WTC11 (cell line): ENCODE data around the gene TSPAN9. TPM values are rescaled to one million over a fixed set of nuclear protein-coding genes. Genes with fewer than 3 reads are reported as not detected.

Experiments used
- ATAC-seq: fragments of 200-7000 bp; cut with Tn5 transposase; 2 replicates; pipeline ENCODE4 v1.10.0; 2021; ENCODE audit warnings: mild to moderate bottlenecking, moderate library complexity
- CTCF ChIA-PET: fragments of 300-600 bp; sonication (Branson Sonifier 250); formaldehyde crosslinking; loops from one replicate; lab custom pipeline; 2021; ENCODE audit warnings: antibody characterized with exemption; lab: Charles Lee
- POLR2A ChIA-PET: fragments of 350-600 bp; sonication (Branson Sonifier 250); formaldehyde crosslinking; loops from one replicate; lab custom pipeline; 2021; ENCODE audit warnings: antibody characterized with exemption; lab: Charles Lee
- DNase-seq: peaks from one replicate; pipeline ENCODE4 v3.0.0; 2021; ENCODE audit warnings: low spot score
- H3K27ac Mint-ChIP-seq: 2 replicates; pipeline ENCODE4 v1.8.0; 2021; ENCODE audit warnings: mixed read lengths
- H3K27me3 Mint-ChIP-seq: 2 replicates; pipeline ENCODE4 v1.8.0; 2021; ENCODE audit warnings: low read depth, mild to moderate bottlenecking, moderate library complexity, mixed read lengths
- H3K36me3 Mint-ChIP-seq: 2 replicates; pipeline ENCODE4 v1.8.0; 2021; ENCODE audit warnings: mixed read lengths
- H3K4me1 Mint-ChIP-seq: 2 replicates; pipeline ENCODE4 v1.8.0; 2022; ENCODE audit warnings: mixed read lengths
- H3K4me3 Mint-ChIP-seq: 2 replicates; pipeline ENCODE4 v1.8.0; 2021; ENCODE audit warnings: mild to moderate bottlenecking, moderate library complexity, mixed read lengths
- H3K9me3 Mint-ChIP-seq: 2 replicates; pipeline ENCODE4 v1.8.0; 2021; ENCODE audit warnings: mixed read lengths
- FOXK1 ChIP-seq: sonication (generic); formaldehyde crosslinking; IDR thresholded peaks from 2 replicates; pipeline ENCODE4 v1.8.0; 2022; ENCODE audit warnings: mild to moderate bottlenecking, moderate library complexity, missing genetic modification reagents
- GRHL2 ChIP-seq: fragments of 250-450 bp; sonication (Bioruptor Pico); IDR thresholded peaks from 2 replicates; pipeline ENCODE4 v1.8.0; 2022; ENCODE audit warnings: mild to moderate bottlenecking, moderate library complexity; ENCODE audit not compliant: insufficient replicate concordance, severe bottlenecking
- GTF2I ChIP-seq: fragments of 250-450 bp; sonication (Bioruptor Pico); conservative IDR thresholded peaks from 2 replicates; pipeline ENCODE4 v1.4.0; 2021; ENCODE audit warnings: mild to moderate bottlenecking
- IRF2 ChIP-seq: sonication (generic); formaldehyde crosslinking; IDR thresholded peaks from 2 replicates; pipeline ENCODE4 v1.8.0; 2022; ENCODE audit warnings: low read depth, missing genetic modification reagents, borderline replicate concordance
- KAT7 ChIP-seq: sonication (generic); formaldehyde crosslinking; IDR thresholded peaks from 2 replicates; pipeline ENCODE4 v1.8.1; 2023; ENCODE audit warnings: missing genetic modification reagents, mild to moderate bottlenecking, borderline replicate concordance
- NFE2L1 ChIP-seq: sonication (generic); formaldehyde crosslinking; IDR thresholded peaks from 2 replicates; pipeline ENCODE4 v1.8.1; 2023; ENCODE audit warnings: missing genetic modification reagents
- NR1H2 ChIP-seq: sonication (generic); formaldehyde crosslinking; IDR thresholded peaks from 2 replicates; pipeline ENCODE4 v1.9.0; 2021; ENCODE audit warnings: mild to moderate bottlenecking, moderate library complexity, missing genetic modification reagents
- NR3C1 ChIP-seq: sonication (generic); formaldehyde crosslinking; conservative IDR thresholded peaks from 2 replicates; pipeline ENCODE4 v1.8.1; 2023; ENCODE audit warnings: low read depth, mild to moderate bottlenecking, missing genetic modification reagents
- SMAD3 ChIP-seq: sonication (generic); formaldehyde crosslinking; IDR thresholded peaks from 2 replicates; pipeline ENCODE4 v1.8.0; 2022; ENCODE audit warnings: missing genetic modification reagents, mild to moderate bottlenecking, borderline replicate concordance
- ZNF121 ChIP-seq: sonication (generic); formaldehyde crosslinking; IDR thresholded peaks from 2 replicates; pipeline ENCODE4 v1.8.0; 2023; ENCODE audit warnings: missing genetic modification reagents
- ZNF138 ChIP-seq: sonication (generic); formaldehyde crosslinking; conservative IDR thresholded peaks from 2 replicates; pipeline ENCODE4 v1.8.1; 2022; ENCODE audit warnings: mild to moderate bottlenecking, moderate library complexity, missing genetic modification reagents
- ZNF263 ChIP-seq: sonication (generic); formaldehyde crosslinking; IDR thresholded peaks from 2 replicates; pipeline ENCODE4 v1.8.1; 2022; ENCODE audit warnings: low read depth, mild to moderate bottlenecking, moderate library complexity, missing genetic modification reagents
- ZNF396 ChIP-seq: fragments of 250-450 bp; sonication (Bioruptor Pico); IDR thresholded peaks from 2 replicates; pipeline ENCODE4 v1.8.0; 2021; ENCODE audit warnings: mild to moderate bottlenecking, moderate library complexity, borderline replicate concordance
- ZNF423 ChIP-seq: fragments of 250-450 bp; sonication (Bioruptor Pico); IDR thresholded peaks from 2 replicates; pipeline ENCODE4 v2.1.2; 2022; ENCODE audit warnings: mild to moderate bottlenecking, moderate library complexity
- total RNA-seq: library from RNA; stranded (reverse); gene quantifications from 3 replicates; pipeline ENCODE4 v1.2.3, GENCODE V29; 2021
- TF ChIP-seq, protein P1 (sequence below): fragments of 250-450 bp; sonication (Bioruptor Pico); IDR thresholded peaks from 2 replicates; pipeline ENCODE4 v2.1.2; 2022; ENCODE audit warnings: mild to moderate bottlenecking, moderate library complexity
- TF ChIP-seq, protein P2 (sequence below): sonication (generic); formaldehyde crosslinking; IDR thresholded peaks from 2 replicates; pipeline ENCODE4 v1.8.0; 2023; ENCODE audit warnings: mild to moderate bottlenecking, missing genetic modification reagents
- TF ChIP-seq, protein P3 (sequence below): sonication (generic); formaldehyde crosslinking; IDR thresholded peaks from 2 replicates; pipeline ENCODE4 v1.8.1; 2022; ENCODE audit warnings: low read depth, mild to moderate bottlenecking, moderate library complexity, missing genetic modification reagents, borderline replicate concordance
- TF ChIP-seq, protein P4 (sequence below): sonication (generic); formaldehyde crosslinking; IDR thresholded peaks from 2 replicates; pipeline ENCODE4 v1.8.0; 2022; ENCODE audit warnings: mild to moderate bottlenecking, missing genetic modification reagents
- TF ChIP-seq, protein P5 (sequence below): sonication (generic); formaldehyde crosslinking; IDR thresholded peaks from 2 replicates; pipeline ENCODE4 v1.8.0; 2023; ENCODE audit warnings: missing genetic modification reagents, mild to moderate bottlenecking, borderline replicate concordance
- TF ChIP-seq, protein P6 (sequence below): sonication (generic); formaldehyde crosslinking; IDR thresholded peaks from 2 replicates; pipeline ENCODE4 v1.8.0; 2022; ENCODE audit warnings: mild to moderate bottlenecking, missing genetic modification reagents

The TSPAN9 gene
- total RNA-seq, 1 experiment from 2014 or later = 27.6 TPM

DNA sequence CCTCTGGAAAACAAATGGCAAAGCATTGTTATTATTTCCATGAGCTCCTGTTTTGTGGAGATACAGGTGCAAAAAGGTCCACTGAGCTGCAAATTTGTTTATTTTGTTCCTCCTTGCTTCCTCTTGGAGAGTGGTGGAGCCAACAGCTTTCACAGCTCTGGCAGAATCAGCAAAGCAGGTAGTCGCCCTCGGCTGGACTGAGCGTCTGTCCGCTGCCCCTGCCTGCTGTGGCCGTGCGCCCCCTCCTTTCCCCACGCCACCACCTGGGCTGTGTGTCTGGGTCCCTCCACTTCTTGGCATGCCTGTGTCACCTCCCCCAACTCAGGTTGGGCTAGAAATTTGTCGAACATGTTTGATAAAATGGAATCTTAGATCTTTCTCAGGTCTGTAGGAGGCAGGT, 188.2 kb downstream of the TSPAN9 start (continued):
- TF ChIP-seq SMAD3 (CRISPR knock-in tag) (no peak), KAT7 (CRISPR knock-in tag) (no peak), GRHL2 (CRISPR knock-in tag) (no peak)

DNA sequence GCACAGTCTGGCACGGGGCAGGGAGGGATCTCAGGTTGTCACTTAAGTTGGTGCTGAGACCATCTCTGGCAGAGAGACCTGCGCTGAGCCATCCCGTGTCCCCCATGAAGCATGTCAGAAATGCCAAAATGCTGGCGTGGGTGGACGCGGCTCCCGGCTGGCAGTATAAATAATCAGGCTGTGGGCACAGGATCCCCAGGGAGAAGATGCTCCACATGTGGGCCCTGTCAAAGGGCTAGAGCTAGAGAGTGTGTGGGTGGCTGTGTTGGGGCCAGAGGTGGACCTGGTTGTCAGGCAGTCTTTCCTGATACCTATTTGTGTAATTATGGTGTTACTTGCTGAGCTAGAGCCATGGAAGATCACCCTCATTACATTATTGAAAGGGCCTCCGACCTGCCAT, 189.5 kb downstream of the TSPAN9 start:
- Mint-ChIP-seq H3K9me3 (no peaks in the 10 kb centered on the region), H3K4me3 (no peak overlapping the region), H3K4me1 (peaks cover 23% of the 10 kb centered on the region), H3K27ac (no peak overlapping the region), H3K36me3 (no peaks in the 10 kb centered on the region), H3K27me3 (no peaks in the 10 kb centered on the region)
- DNase-seq = no peak
- POLR2A ChIA-PET = no interaction called here
- ATAC-seq = no peak
- CTCF ChIA-PET = interaction anchor here (3.6 kb wide), 1 partner anchor 9 kb away, joined by 26 read pairs; no protein-coding TSS in a partner anchor
- TF ChIP-seq FOXK1 (CRISPR knock-in tag) = no peak
- TF ChIP-seq, protein P1, sequence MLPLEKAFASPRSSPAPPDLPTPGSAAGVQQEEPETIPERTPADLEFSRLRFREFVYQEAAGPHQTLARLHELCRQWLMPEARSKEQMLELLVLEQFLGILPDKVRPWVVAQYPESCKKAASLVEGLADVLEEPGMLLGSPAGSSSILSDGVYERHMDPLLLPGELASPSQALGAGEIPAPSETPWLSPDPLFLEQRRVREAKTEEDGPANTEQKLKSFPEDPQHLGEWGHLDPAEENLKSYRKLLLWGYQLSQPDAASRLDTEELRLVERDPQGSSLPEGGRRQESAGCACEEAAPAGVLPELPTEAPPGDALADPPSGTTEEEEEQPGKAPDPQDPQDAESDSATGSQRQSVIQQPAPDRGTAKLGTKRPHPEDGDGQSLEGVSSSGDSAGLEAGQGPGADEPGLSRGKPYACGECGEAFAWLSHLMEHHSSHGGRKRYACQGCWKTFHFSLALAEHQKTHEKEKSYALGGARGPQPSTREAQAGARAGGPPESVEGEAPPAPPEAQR (CRISPR knock-in tag) = no peak
- TF ChIP-seq NFE2L1 = no peak
- TF ChIP-seq ZNF138 (CRISPR knock-in tag) = no peak
- TF ChIP-seq, protein P2, sequence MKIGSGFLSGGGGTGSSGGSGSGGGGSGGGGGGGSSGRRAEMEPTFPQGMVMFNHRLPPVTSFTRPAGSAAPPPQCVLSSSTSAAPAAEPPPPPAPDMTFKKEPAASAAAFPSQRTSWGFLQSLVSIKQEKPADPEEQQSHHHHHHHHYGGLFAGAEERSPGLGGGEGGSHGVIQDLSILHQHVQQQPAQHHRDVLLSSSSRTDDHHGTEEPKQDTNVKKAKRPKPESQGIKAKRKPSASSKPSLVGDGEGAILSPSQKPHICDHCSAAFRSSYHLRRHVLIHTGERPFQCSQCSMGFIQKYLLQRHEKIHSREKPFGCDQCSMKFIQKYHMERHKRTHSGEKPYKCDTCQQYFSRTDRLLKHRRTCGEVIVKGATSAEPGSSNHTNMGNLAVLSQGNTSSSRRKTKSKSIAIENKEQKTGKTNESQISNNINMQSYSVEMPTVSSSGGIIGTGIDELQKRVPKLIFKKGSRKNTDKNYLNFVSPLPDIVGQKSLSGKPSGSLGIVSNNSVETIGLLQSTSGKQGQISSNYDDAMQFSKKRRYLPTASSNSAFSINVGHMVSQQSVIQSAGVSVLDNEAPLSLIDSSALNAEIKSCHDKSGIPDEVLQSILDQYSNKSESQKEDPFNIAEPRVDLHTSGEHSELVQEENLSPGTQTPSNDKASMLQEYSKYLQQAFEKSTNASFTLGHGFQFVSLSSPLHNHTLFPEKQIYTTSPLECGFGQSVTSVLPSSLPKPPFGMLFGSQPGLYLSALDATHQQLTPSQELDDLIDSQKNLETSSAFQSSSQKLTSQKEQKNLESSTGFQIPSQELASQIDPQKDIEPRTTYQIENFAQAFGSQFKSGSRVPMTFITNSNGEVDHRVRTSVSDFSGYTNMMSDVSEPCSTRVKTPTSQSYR = no peak
- TF ChIP-seq NR3C1 (CRISPR knock-in tag) = no peak
- no peak for TF ChIP-seq ZNF396 (CRISPR knock-in tag)
- no peak for TF ChIP-seq IRF2 (CRISPR knock-in tag)
- no peak for TF ChIP-seq ZNF263
- no peak for TF ChIP-seq ZNF121 (CRISPR knock-in tag)
- TF ChIP-seq, protein P3, sequence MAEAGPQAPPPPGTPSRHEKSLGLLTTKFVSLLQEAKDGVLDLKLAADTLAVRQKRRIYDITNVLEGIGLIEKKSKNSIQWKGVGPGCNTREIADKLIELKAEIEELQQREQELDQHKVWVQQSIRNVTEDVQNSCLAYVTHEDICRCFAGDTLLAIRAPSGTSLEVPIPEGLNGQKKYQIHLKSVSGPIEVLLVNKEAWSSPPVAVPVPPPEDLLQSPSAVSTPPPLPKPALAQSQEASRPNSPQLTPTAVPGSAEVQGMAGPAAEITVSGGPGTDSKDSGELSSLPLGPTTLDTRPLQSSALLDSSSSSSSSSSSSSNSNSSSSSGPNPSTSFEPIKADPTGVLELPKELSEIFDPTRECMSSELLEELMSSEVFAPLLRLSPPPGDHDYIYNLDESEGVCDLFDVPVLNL (CRISPR knock-in tag) = no peak
- no peak for TF ChIP-seq GRHL2 (CRISPR knock-in tag)
- TF ChIP-seq NR1H2 (CRISPR knock-in tag) = no peak
- TF ChIP-seq, all 79 proteins: peak for 0

DNA sequence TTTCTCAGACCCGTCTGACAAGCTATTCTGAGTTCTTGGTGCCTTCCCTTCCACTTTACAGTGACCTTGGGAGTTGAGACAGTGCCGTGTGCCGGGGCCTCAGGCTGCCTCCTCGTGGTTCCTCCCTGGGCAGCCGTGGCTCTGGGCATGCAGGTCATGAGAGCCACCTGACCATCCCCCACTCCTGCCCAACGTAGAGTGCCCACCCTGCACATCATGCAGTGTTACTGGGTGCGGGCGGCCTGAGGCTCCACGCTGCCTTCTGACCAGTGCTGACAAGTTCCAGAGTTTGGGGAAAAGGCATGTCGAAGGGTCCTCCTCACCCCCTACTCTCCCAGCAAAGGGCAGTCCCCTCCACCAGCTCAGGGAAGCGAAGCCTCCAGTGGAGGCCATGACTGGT, 190.5 kb downstream of the TSPAN9 start:
- Mint-ChIP-seq H3K4me1 (peaks cover 20% of the 10 kb centered on the region), H3K9me3 (no peaks in the 10 kb centered on the region), H3K4me3 (no peak overlapping the region), H3K36me3 (no peaks in the 10 kb centered on the region), H3K27me3 (no peaks in the 10 kb centered on the region), H3K27ac (no peak overlapping the region)
- no peak for DNase-seq
- ChIA-PET CTCF (interaction anchor here (3.6 kb wide), 1 partner anchor 8 kb away, joined by 26 read pairs; no protein-coding TSS in a partner anchor), POLR2A (no interaction called here)
- no peak for ATAC-seq
- TF ChIP-seq, protein P4, sequence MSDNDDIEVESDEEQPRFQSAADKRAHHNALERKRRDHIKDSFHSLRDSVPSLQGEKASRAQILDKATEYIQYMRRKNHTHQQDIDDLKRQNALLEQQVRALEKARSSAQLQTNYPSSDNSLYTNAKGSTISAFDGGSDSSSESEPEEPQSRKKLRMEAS = no peak
- TF ChIP-seq, protein P5, sequence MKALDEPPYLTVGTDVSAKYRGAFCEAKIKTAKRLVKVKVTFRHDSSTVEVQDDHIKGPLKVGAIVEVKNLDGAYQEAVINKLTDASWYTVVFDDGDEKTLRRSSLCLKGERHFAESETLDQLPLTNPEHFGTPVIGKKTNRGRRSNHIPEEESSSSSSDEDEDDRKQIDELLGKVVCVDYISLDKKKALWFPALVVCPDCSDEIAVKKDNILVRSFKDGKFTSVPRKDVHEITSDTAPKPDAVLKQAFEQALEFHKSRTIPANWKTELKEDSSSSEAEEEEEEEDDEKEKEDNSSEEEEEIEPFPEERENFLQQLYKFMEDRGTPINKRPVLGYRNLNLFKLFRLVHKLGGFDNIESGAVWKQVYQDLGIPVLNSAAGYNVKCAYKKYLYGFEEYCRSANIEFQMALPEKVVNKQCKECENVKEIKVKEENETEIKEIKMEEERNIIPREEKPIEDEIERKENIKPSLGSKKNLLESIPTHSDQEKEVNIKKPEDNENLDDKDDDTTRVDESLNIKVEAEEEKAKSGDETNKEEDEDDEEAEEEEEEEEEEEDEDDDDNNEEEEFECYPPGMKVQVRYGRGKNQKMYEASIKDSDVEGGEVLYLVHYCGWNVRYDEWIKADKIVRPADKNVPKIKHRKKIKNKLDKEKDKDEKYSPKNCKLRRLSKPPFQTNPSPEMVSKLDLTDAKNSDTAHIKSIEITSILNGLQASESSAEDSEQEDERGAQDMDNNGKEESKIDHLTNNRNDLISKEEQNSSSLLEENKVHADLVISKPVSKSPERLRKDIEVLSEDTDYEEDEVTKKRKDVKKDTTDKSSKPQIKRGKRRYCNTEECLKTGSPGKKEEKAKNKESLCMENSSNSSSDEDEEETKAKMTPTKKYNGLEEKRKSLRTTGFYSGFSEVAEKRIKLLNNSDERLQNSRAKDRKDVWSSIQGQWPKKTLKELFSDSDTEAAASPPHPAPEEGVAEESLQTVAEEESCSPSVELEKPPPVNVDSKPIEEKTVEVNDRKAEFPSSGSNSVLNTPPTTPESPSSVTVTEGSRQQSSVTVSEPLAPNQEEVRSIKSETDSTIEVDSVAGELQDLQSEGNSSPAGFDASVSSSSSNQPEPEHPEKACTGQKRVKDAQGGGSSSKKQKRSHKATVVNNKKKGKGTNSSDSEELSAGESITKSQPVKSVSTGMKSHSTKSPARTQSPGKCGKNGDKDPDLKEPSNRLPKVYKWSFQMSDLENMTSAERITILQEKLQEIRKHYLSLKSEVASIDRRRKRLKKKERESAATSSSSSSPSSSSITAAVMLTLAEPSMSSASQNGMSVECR (CRISPR knock-in tag) = no peak
- TF ChIP-seq ZNF423 (no peak), GTF2I (CRISPR knock-in tag) (no peak)
- TF ChIP-seq, protein P6, sequence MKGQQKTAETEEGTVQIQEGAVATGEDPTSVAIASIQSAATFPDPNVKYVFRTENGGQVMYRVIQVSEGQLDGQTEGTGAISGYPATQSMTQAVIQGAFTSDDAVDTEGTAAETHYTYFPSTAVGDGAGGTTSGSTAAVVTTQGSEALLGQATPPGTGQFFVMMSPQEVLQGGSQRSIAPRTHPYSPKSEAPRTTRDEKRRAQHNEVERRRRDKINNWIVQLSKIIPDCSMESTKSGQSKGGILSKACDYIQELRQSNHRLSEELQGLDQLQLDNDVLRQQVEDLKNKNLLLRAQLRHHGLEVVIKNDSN (CRISPR knock-in tag) = no peak
